ENCODE data around the gene RSPH9. TPM values are rescaled to one million over a fixed set of nuclear protein-coding genes. Genes with fewer than 3 reads are reported as not detected.
A peak's percentile ranks its signal among the peaks of the same experiment; 100 is the strongest.
"Not testable (repeated sequence)": the region's sequence is repeated elsewhere in the genome, so short reads cannot be mapped to it uniquely, and the experiment has no call there.

The RSPH9 gene
- total RNA-seq, 4 donors from 2014 or later: 0.24 to 0.57 TPM; not detected in 2

- Histone ChIP-seq H3K36me3 (no peaks in the 10 kb centered on the region), H3K27ac (peak overlapping the region; percentile 27), H3K9me3 (no peaks in the 10 kb centered on the region), H3K27me3 (peaks cover 18% of the 10 kb centered on the region), H3K4me3 (no peak overlapping the region), H3K4me1 (peaks cover 19% of the 10 kb centered on the region)
- DNase-seq (ENCODE audit: low spot score in 2 of 2): no peak
- 72% methylated on average over 4 of the region's 4 CpGs for WGBS
- TF ChIP-seq, protein P1, sequence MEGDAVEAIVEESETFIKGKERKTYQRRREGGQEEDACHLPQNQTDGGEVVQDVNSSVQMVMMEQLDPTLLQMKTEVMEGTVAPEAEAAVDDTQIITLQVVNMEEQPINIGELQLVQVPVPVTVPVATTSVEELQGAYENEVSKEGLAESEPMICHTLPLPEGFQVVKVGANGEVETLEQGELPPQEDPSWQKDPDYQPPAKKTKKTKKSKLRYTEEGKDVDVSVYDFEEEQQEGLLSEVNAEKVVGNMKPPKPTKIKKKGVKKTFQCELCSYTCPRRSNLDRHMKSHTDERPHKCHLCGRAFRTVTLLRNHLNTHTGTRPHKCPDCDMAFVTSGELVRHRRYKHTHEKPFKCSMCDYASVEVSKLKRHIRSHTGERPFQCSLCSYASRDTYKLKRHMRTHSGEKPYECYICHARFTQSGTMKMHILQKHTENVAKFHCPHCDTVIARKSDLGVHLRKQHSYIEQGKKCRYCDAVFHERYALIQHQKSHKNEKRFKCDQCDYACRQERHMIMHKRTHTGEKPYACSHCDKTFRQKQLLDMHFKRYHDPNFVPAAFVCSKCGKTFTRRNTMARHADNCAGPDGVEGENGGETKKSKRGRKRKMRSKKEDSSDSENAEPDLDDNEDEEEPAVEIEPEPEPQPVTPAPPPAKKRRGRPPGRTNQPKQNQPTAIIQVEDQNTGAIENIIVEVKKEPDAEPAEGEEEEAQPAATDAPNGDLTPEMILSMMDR (IDR thresholded peaks at IDR 0.05): no peak
- TF ChIP-seq POLR2A (IDR thresholded peaks at IDR 0.05) (no peak), EP300 (IDR thresholded peaks at IDR 0.05) (no peak), POLR2AphosphoS5 (IDR thresholded peaks at IDR 0.05) (no peak)
Observed at GRCh38 chr6:43695967-43696291, 51.1 kb downstream of the RSPH9 start.

DNA sequence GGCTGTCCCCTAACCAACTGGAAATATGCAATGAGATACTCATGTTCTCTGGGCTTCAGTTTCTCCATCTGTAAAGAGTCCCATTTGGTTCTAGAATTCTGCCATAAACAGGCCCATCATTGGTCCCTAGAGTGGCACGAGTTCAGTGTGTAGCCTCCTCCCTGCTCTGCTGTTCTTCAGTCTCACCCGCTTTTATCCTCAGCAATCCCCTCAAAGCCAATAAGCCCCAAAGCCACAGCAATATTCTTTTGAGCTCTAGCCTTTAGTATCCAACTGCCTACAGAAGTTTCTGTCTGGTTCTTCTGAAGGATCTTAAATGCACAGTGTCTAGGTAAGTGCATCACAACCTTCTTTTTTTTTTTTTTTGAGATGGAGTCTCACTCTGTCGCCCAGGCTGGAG, 52.6 kb downstream of the RSPH9 start:
- WGBS: 93% methylated on average over 3 of the region's 3 CpGs
- H3K4me1 ChIP-seq: peaks cover 28% of the 10 kb centered on the region
- peaks cover 9% of the 10 kb centered on the region for H3K27me3 ChIP-seq
- no peaks in the 10 kb centered on the region for H3K9me3 ChIP-seq
- TF ChIP-seq, protein P1 (IDR thresholded peaks at IDR 0.05): no peak
- TF ChIP-seq POLR2AphosphoS5 (IDR thresholded peaks at IDR 0.05): no peak
- TF ChIP-seq POLR2A (IDR thresholded peaks at IDR 0.05): no peak
- TF ChIP-seq EP300 (IDR thresholded peaks at IDR 0.05): no peak
- H3K36me3 ChIP-seq: no peaks in the 10 kb centered on the region
- no peak overlapping the region for H3K27ac ChIP-seq
- no peak for DNase-seq (ENCODE audit: low spot score in 2 of 2)
- no peak overlapping the region for H3K4me3 ChIP-seq

GRCh38 chr6:43698584-43699349, 53.9 kb downstream of the RSPH9 start:
- DNase-seq (ENCODE audit: low spot score in 2 of 2): no peak
- H3K27me3 ChIP-seq: no peaks in the 10 kb centered on the region
- no peaks in the 10 kb centered on the region for H3K36me3 ChIP-seq
- no peak overlapping the region for H3K27ac ChIP-seq
- no peaks in the 10 kb centered on the region for H3K9me3 ChIP-seq
- H3K4me3 ChIP-seq: no peak overlapping the region
- TF ChIP-seq POLR2A (IDR thresholded peaks at IDR 0.05) (no peak), EP300 (IDR thresholded peaks at IDR 0.05) (no peak), POLR2AphosphoS5 (IDR thresholded peaks at IDR 0.05) (no peak)
- TF ChIP-seq, protein P1 (IDR thresholded peaks at IDR 0.05): no peak
- 39% methylated on average over 8 of the region's 8 CpGs for WGBS
- peaks cover 39% of the 10 kb centered on the region for H3K4me1 ChIP-seq

- Histone ChIP-seq H3K27me3 (no peaks in the 10 kb centered on the region), H3K4me3 (no peak overlapping the region), H3K36me3 (no peaks in the 10 kb centered on the region), H3K4me1 (peaks cover 39% of the 10 kb centered on the region), H3K9me3 (no peaks in the 10 kb centered on the region), H3K27ac (no peak overlapping the region)
- no peak for DNase-seq (ENCODE audit: low spot score in 2 of 2)
- 66% methylated on average over 7 of the region's 7 CpGs for WGBS
- TF ChIP-seq POLR2A (IDR thresholded peaks at IDR 0.05) (no peak), EP300 (IDR thresholded peaks at IDR 0.05) (no peak), POLR2AphosphoS5 (IDR thresholded peaks at IDR 0.05) (no peak)
- TF ChIP-seq, protein P1 (IDR thresholded peaks at IDR 0.05): no peak
Observed at GRCh38 chr6:43699564-43700186, 54.8 kb downstream of the RSPH9 start.

- H3K9me3 ChIP-seq; H3K27ac ChIP-seq; DNase-seq (ENCODE audit: low spot score in 2 of 2); H3K36me3 ChIP-seq; H3K4me3 ChIP-seq; H3K27me3 ChIP-seq: not testable (repeated sequence)
- peaks cover 45% of the 10 kb centered on the region for H3K4me1 ChIP-seq
- WGBS: 88% methylated on average over 10 of the region's 10 CpGs
Observed at GRCh38 chr6:43700939-43701560, 56.2 kb downstream of the RSPH9 start.

Measured in suprapubic skin (tissue), 4 donors.